Stimulated activated CD4-positive, alpha-beta T cell treated with anti-CD3 and anti-CD28 coated beads, Interleukin-4, amount 100 ng/mL, for 48 hours (primary cell): ENCODE results near the gene TDRD10.

Experiments used
- DNase-seq, 2 donors: peaks; one replicate each; pipeline ENCODE4 v3.0.0-alpha.2; 2020; ENCODE audit warnings: low read depth in 2 of 2

The TDRD10 gene

DNA sequence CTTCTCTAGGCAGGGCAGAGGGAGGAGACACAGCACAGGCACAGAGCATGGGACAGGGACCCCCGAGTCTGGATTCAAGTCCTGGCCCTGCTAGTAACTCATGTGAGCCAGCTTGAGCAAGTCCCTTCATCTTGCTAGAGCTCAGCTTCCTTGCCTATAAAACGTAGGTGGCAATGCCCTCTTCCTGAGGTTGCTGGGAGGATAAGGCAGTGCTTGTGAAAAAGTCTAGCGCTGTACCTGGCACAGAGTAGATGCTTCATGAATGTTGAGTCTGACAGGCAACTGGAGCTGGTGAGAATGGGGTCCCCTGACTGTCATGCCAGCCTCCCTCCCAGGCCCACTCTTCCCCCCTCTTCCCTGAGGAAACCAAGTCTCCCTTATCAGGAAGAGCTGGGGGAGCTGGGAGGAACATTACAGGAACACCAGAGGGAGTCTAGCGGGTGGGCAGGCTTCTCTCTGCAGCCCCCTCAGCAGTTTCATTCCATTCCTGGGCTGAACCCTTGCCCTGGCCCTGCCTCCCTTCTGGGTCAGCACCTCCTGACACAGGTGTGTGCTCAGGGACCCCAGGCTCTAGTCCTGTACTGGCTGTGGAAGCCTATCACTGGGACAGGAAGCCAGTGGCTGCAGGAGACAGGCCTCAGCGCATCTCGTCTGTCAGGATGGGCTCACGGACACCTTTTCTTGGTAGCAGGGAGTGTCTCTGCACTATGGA lies 75.5 kb downstream of the TDRD10 start:
- no peak for DNase-seq

DNA sequence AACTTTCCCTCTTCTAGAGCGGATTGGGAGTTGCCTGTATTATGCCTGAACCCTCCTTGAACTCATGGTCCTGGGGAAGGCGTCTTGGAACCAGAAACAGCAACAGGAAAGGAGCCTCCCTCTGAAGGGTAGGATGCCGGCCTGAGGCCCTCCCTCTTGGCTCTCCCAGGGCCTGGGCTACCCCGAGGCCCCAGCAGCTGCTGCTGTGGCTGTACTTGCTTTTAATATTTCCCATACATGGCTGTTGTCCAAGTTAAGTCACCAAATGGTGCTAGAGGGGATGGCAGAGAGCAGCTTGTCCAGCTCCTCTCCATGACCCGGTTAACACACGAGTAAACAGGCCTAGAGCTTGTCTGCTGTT lies 76.0 kb downstream of the TDRD10 start:
- no peak for DNase-seq

DNA sequence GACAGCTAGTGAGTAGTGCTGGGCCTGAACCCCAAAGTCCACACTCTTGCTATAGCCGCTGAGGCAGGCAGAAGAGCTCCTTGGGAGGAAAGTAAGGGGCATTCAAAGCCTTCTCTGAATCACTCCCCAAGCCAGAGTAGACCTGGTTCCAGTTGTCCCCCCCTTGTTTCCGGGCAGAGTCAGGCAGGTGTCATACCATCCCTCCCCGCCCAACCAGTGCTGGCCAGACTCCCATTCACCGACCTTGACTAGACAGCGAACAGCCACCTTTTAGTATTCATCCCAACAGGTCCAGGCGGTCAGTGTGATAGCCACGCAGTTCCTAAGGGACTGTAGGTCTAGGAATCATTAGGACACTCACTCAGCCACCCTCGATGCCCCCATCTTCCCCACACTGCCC lies 77.4 kb downstream of the TDRD10 start:
- DNase-seq: no peak

DNA sequence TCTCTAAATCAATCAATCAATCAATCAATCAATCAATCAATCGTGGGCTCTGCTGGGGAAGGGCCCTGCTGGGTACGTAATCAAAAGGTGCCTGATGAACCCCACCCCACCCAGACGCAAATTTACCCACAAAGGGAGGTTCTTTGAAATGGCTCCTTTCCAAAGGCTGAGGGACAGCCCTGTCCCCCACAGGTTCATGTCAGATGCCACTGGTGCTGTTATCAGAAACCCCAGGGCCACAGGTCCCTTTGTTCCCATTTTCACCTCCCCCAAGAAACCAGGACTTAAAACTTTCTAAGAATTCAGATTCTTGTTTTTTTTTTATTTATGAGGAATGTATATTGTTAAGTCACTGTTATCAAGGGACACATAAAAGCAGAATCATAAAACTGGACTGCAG lies 79.7 kb downstream of the TDRD10 start:
- no peak for DNase-seq

DNA sequence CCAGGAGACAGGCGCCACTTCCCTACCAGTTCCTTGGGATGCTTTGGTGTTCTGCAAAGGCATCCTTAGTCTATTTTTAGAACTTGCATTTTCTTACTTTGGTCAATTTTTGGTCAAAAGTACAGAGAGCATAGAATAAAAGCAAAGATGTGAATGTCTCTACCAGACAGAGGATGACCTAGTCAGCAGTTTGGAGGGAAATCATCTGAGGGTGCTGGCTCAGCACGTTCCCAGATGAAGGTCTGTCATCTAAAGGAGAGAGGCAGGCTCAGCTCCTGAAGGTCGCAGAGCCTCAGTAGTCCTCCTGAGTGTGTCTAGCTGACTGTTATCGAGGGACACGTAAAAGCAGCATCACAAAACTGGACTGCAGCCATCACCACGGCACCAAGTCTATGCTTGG lies 80.9 kb downstream of the TDRD10 start:
- DNase-seq: no peak

DNA sequence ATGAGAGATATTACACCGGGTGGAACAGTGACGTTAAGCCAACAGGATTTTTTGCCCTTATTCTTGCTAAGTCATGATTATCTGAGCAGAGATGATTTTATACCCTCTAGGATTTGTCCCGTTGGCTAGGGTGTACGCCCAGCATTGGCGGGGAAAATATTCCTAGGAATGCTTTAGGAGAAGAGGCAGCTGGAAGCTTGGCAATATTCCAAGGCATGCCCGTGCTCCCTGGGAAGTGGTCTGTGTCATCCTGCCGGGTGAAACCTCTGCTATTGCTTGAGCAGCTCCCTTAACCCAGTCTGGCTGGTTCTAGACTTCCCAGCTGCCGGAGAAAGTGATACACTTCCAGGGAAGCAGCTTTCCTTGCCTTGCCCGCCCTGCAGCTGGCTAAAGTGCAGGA lies 81.8 kb downstream of the TDRD10 start:
- no peak for DNase-seq

DNA sequence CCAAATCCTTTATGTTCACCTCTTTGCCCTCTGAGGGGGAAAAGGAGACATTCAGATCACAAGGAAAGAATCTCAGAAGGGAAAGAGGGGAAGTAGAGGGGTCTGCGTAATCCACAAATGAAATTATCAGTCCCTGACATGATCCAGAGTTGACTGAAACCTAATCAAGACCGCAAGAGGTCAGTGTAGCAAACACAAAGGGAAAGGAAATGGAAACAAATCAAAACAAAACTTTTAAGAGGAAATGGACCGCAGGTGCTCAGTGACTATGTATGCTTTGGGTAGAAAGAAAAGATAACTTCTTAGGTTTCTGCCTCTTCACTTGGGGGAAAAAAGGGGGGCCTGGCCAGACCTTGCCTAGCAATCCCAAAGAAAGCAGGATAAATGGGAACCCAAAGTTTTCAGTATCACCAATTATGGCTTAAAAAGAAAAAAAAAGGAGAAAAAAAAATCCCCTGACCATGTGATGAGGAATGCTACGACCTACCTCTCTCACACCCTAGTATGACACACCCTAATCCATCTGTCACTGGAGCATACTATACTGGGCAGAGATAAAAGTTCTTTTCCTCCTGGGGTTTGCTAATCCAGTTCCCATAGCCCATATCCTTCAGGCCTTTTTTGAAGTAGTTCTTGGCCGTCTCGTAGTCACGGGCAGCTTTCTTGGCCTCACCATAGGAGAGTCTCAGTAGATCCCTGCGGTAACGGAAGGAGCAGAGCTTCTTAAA lies 82.4 kb downstream of the TDRD10 start:
- no peak for DNase-seq

DNA sequence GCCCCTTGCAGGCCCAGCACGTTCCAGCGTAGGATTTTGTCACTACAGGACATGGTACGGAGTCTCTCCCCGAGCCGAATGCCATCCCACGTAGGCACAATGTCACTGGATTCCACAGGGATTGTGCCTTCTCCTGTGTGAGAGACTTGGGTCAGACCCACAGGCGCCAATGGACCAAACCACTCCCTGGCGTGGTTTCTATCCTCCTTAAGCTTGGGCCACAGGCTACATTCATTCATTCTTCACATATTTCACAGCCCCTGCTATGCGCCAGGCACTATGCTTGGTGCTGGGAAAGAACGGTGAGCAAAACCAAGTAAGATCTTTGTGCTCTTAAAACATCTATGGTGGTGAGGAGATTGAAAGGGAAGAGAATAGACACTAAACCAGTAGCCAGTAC lies 84.2 kb downstream of the TDRD10 start:
- DNase-seq: no peak

DNA sequence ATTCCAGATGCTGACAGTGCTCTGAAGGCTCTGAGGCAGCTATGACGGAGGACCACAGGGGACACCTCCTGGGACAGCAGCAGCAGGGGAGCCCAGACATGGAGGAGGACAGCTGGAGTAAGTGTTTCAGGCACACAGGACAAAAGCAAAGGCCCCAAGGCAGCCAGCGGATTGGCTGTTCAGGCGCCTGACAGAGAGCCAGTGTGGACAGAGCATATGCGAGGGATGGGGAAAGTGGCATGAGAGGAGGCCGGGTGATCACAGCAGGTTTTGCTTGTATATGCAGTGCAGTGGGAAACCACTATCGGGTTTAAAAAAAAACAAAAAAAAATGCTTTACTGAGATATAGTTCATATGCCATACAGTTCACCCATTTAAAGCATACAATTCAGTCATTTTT lies 84.6 kb downstream of the TDRD10 start:
- no peak for DNase-seq

DNA sequence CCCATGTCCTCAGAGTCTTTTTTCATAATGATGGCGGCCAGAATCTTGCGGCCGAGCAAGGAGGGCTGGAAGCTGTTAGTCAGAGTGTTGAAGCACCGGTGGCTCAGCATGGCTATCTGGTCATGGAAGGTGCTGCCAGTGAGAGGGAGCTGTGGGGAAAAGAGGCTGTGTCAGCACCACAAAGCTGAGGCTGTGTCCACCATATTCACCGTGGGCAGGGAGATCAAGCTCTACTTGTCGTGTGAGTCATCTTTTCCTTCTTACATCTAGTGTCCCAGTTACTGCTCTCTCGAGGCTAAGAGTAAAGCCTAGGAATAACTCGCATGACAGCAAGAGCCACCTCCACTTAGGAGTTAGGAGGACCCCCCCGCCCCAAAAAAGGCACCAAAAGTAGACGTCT lies 87.8 kb downstream of the TDRD10 start:
- no peak for DNase-seq

DNA sequence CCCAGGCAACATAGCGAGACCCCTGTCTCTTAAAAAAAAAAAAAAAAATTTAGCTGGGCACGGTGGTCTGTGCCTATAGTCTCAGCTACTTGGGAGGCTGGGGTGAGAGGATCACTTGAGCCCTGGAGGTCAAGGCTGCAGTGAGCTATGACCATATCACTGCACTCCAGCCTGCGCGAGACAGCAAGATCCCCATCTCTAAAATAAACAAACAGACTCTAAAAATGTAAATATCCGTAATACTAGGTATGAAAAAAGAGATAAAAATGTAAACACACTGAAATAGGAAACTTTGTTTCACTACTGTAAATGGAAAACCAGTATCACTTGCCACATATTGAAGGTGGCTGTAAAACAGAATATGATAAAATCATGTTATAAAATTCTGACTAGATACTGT lies 88.7 kb downstream of the TDRD10 start:
- no peak for DNase-seq

DNA sequence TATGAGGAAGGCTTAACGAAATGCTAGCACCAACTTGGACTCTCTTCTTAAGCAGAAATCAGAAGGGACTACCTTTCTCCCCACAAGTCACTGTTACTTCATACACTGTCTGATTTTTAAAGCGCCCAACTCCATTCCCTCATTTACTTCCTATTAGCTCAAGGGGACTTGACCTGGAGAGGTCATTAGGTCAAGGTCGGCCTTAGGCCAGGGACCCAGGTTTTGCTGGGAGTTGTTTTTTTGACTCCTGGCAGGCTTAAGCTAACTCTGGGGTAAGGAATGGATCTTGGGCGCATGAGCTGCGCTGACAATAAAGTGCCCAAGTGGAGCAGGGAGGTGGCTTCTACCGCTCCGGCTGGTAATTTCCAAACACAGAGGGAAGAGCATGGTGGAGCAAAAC lies 89.2 kb downstream of the TDRD10 start:
- DNase-seq: no peak

DNA sequence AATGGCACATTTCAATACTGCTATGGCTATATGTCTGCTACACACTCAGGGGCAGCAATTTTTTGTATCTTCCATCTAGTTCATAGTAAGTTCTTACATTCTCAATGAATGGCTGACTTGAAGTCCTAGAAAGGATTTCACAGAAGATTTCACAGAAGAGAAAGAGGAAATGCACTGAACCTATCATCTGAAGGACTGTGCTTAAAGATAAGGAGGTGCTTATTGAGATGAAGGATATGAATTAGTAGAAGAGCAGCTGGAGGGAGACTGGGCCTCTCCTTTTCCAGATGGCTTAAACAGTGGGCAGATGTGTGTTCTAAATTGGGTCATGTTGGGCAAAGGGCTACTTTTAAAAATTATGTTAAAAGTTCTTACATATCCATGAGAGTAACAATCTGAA lies 91.4 kb downstream of the TDRD10 start:
- no peak for DNase-seq

DNA sequence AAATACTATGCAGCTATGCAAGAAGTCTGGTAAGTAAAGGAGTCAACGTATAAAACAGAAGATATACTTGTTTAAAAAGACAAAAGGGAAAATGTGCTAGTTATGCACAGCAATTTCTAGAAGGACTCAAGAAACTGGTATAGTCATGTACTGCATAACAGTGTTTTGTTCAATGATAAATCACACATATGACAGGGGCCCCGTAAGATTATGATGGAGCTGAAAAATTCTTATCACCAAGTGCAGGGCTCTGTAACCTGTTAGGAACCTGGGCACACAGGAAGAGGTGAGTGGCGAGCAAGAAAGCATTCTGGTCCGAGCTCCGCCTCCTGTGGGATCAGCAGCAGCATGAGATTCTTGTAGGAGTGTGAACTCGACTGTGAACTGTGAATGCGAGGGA lies 92.8 kb downstream of the TDRD10 start:
- no peak for DNase-seq

DNA sequence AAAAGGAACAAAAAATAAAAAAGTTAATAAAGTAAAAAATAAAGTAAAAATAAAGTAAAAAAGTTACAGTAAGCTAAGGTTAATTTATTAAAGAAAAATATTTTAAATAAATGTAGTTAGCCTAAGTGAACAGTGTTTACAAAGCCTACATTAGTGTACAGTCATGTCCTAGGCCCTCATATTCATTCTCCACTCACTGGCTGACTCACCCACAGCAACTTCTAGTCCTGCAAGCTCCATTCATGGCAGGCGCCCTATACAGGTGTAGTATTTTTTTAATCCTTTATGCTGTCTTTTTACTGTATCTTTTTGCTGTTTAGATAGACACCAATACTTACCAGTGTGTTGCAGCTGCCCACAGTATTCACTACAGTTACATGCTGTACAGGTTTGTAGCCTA lies 93.6 kb downstream of the TDRD10 start:
- no peak for DNase-seq
